ENCODE measurements around the gene ETAA1. TPM values are rescaled to one million over a fixed set of nuclear protein-coding genes. Genes with fewer than 3 reads are reported as not detected.

Gene ETAA1
- total RNA-seq, 2 donors from 2014 or later, result 14.5 to 14.6 TPM

GRCh38 chr2:67455219-67456142 lies 58.3 kb downstream of the ETAA1 start:
- no peak for TF ChIP-seq CTCF (IDR thresholded peaks at IDR 0.05)
- TF ChIP-seq POLR2AphosphoS5 (IDR thresholded peaks at IDR 0.05), result no peak
- Histone ChIP-seq H3K9me3 (no peaks in the 10 kb centered on the region), H3K27ac (no peak overlapping the region), H3K27me3 (replicated peaks; ENCODE audit: insufficient read depth) (no peaks in the 10 kb centered on the region), H3K4me1 (replicated peaks) (no peaks in the 10 kb centered on the region), H3K36me3 (no peaks in the 10 kb centered on the region), H3K4me3 (no peak overlapping the region)
- no peak for DNase-seq (ENCODE audit: low spot score)
- WGBS, result 60% methylated on average over 4 of the region's 4 CpGs
- intact Hi-C loops (cut with DNase I), result no loop called here

- no peaks in the 10 kb centered on the region for H3K36me3 ChIP-seq
- no peak overlapping the region for H3K4me3 ChIP-seq
- H3K9me3 ChIP-seq, result no peaks in the 10 kb centered on the region
- no peak overlapping the region for H3K27ac ChIP-seq
- no peak for TF ChIP-seq POLR2AphosphoS5 (IDR thresholded peaks at IDR 0.05)
- TF ChIP-seq CTCF (IDR thresholded peaks at IDR 0.05), result no peak
- no peak for TF ChIP-seq POLR2A (IDR thresholded peaks at IDR 0.05)
- H3K4me1 ChIP-seq (replicated peaks), result no peaks in the 10 kb centered on the region
- intact Hi-C loops (cut with DNase I), result no loop called here
- WGBS, result 33% methylated on average over 2 of the region's 2 CpGs
- H3K27me3 ChIP-seq (replicated peaks; ENCODE audit: insufficient read depth), result no peaks in the 10 kb centered on the region
- DNase-seq (ENCODE audit: low spot score), result no peak
These were observed 59.3 kb downstream of the ETAA1 start for GRCh38 chr2:67456428-67456827.

GRCh38 chr2:67457699-67458098 lies 60.6 kb downstream of the ETAA1 start:
- 62% methylated on average over 4 of the region's 4 CpGs for WGBS

GRCh38 chr2:67459761-67460160 lies 62.6 kb downstream of the ETAA1 start:
- H3K27ac ChIP-seq, result no peak overlapping the region
- H3K27me3 ChIP-seq (replicated peaks; ENCODE audit: insufficient read depth), result no peaks in the 10 kb centered on the region
- H3K9me3 ChIP-seq, result no peaks in the 10 kb centered on the region
- no peak for DNase-seq (ENCODE audit: low spot score)
- no peaks in the 10 kb centered on the region for H3K36me3 ChIP-seq
- H3K4me1 ChIP-seq (replicated peaks), result no peaks in the 10 kb centered on the region
- 90% methylated on average over 2 of the region's 2 CpGs for WGBS
- intact Hi-C loops (cut with DNase I), result no loop called here
- TF ChIP-seq POLR2AphosphoS5 (IDR thresholded peaks at IDR 0.05) (no peak), CTCF (IDR thresholded peaks at IDR 0.05) (no peak), POLR2A (IDR thresholded peaks at IDR 0.05) (no peak)
- no peak overlapping the region for H3K4me3 ChIP-seq

More at GRCh38 chr2:67457699-67458098, 60.6 kb downstream of the ETAA1 start:
- Histone ChIP-seq H3K27me3 (replicated peaks; ENCODE audit: insufficient read depth) (no peaks in the 10 kb centered on the region), H3K9me3 (no peaks in the 10 kb centered on the region), H3K27ac (no peak overlapping the region), H3K4me1 (replicated peaks) (no peaks in the 10 kb centered on the region), H3K36me3 (no peaks in the 10 kb centered on the region), H3K4me3 (no peak overlapping the region)
- TF ChIP-seq POLR2AphosphoS5 (IDR thresholded peaks at IDR 0.05), result no peak
- TF ChIP-seq CTCF (IDR thresholded peaks at IDR 0.05), result no peak
- TF ChIP-seq POLR2A (IDR thresholded peaks at IDR 0.05), result no peak
- intact Hi-C loops (cut with DNase I), result no loop called here
- DNase-seq (ENCODE audit: low spot score), result no peak

All from prostate gland (tissue), 2 donors.